Measurements from ENCODE around the gene NLGN1. TPM values are rescaled to one million over a fixed set of nuclear protein-coding genes. Genes with fewer than 3 reads are reported as not detected.

NLGN1 gene
- polyA plus RNA-seq, 3 donors, result 2.2 to 4.8 (median 2.2) TPM

- no peak for DNase-seq (ENCODE audit: low read depth in 3 of 3, low spot score in 2 of 3)
Measured at GRCh38 chr3:173747427-173747826, 349.9 kb downstream of the NLGN1 start.

- no peak for DNase-seq (ENCODE audit: low read depth in 3 of 3, low spot score in 2 of 3)
Measured at GRCh38 chr3:173748105-173748504, 350.6 kb downstream of the NLGN1 start.

- DNase-seq (ENCODE audit: low read depth in 3 of 3, low spot score in 2 of 3), result no peak
Measured at GRCh38 chr3:173750095-173750494, 352.6 kb downstream of the NLGN1 start.

GRCh38 chr3:173750591-173750990 lies 353.0 kb downstream of the NLGN1 start:
- no peak for DNase-seq (ENCODE audit: low read depth in 3 of 3, low spot score in 2 of 3)

- no peak for DNase-seq (ENCODE audit: low read depth in 3 of 3, low spot score in 2 of 3)
Measured at GRCh38 chr3:173753593-173753992, 356.0 kb downstream of the NLGN1 start.

- no peak for DNase-seq (ENCODE audit: low read depth in 3 of 3, low spot score in 2 of 3)
Measured at GRCh38 chr3:173755161-173755560, 357.6 kb downstream of the NLGN1 start.

GRCh38 chr3:173761161-173761560 lies 363.6 kb downstream of the NLGN1 start:
- no peak for DNase-seq (ENCODE audit: low read depth in 3 of 3, low spot score in 2 of 3)

- DNase-seq (ENCODE audit: low read depth in 3 of 3, low spot score in 2 of 3), result no peak
Measured at GRCh38 chr3:173762501-173762900, 365.0 kb downstream of the NLGN1 start.

GRCh38 chr3:173770011-173770410 lies 372.5 kb downstream of the NLGN1 start:
- DNase-seq (ENCODE audit: low read depth in 3 of 3, low spot score in 2 of 3), result no peak

GRCh38 chr3:173770796-173771573 lies 373.4 kb downstream of the NLGN1 start:
- no peak for DNase-seq (ENCODE audit: low read depth in 3 of 3, low spot score in 2 of 3)

GRCh38 chr3:173773800-173774199 lies 376.3 kb downstream of the NLGN1 start:
- no peak for DNase-seq (ENCODE audit: low read depth in 3 of 3, low spot score in 2 of 3)

- DNase-seq (ENCODE audit: low read depth in 3 of 3, low spot score in 2 of 3), result no peak
Measured at GRCh38 chr3:173774294-173774693, 376.8 kb downstream of the NLGN1 start.

GRCh38 chr3:173778251-173778650 lies 380.7 kb downstream of the NLGN1 start:
- no peak for DNase-seq (ENCODE audit: low read depth in 3 of 3, low spot score in 2 of 3)

GRCh38 chr3:173780067-173780466 lies 382.5 kb downstream of the NLGN1 start:
- no peak for DNase-seq (ENCODE audit: low read depth in 3 of 3, low spot score in 2 of 3)

GRCh38 chr3:173785004-173785403 lies 387.5 kb downstream of the NLGN1 start:
- DNase-seq (ENCODE audit: low read depth in 3 of 3, low spot score in 2 of 3), result no peak

GRCh38 chr3:173789530-173790162 lies 392.1 kb downstream of the NLGN1 start:
- DNase-seq (ENCODE audit: low read depth in 3 of 3, low spot score in 2 of 3), result no peak

- DNase-seq (ENCODE audit: low read depth in 3 of 3, low spot score in 2 of 3), result no peak
Measured at GRCh38 chr3:173793963-173794362, 396.4 kb downstream of the NLGN1 start.

- DNase-seq (ENCODE audit: low read depth in 3 of 3, low spot score in 2 of 3), result no peak
Measured at GRCh38 chr3:173796405-173796804, 398.9 kb downstream of the NLGN1 start.

- no peak for DNase-seq (ENCODE audit: low read depth in 3 of 3, low spot score in 2 of 3)
Measured at GRCh38 chr3:173796890-173797289, 399.3 kb downstream of the NLGN1 start.

GRCh38 chr3:173799060-173799816 lies 401.7 kb downstream of the NLGN1 start:
- no peak for DNase-seq (ENCODE audit: low read depth in 3 of 3, low spot score in 2 of 3)

GRCh38 chr3:173800154-173800553 lies 402.6 kb downstream of the NLGN1 start:
- no peak for DNase-seq (ENCODE audit: low read depth in 3 of 3, low spot score in 2 of 3)

GRCh38 chr3:173814809-173815208 lies 417.3 kb downstream of the NLGN1 start:
- DNase-seq (ENCODE audit: low read depth in 3 of 3, low spot score in 2 of 3), result no peak
